H9 (cell line): Measurements from ENCODE around the gene SEH1L. TPM values are rescaled to one million over a fixed set of nuclear protein-coding genes. Genes with fewer than 3 reads are reported as not detected.

Experiments used
- DNase-seq: peaks from one replicate; pipeline ENCODE4 v3.0.0-alpha.2; 2017
- H2AFZ ChIP-seq: one replicate; pipeline ENCODE4 v1.6.1; 2013; ENCODE audit warnings: mild to moderate bottlenecking, low read length, control low read depth, moderate library complexity
- H2AK5ac ChIP-seq: 2 replicates; pipeline ENCODE4 v1.6.1; 2013; ENCODE audit warnings: low read length, control low read depth, mixed read lengths; ENCODE audit not compliant: insufficient read length
- H2BK120ac ChIP-seq: one replicate; pipeline ENCODE4 v1.6.1; 2013; ENCODE audit warnings: low read depth, mild to moderate bottlenecking, low read length, control low read depth, inconsistent platforms; ENCODE audit not compliant: poor library complexity, severe bottlenecking
- H2BK12ac ChIP-seq: 2 replicates; pipeline ENCODE4 v1.6.1; 2013; ENCODE audit warnings: low read length, control low read depth, mixed read lengths, low read depth; ENCODE audit not compliant: insufficient read length
- H2BK15ac ChIP-seq: 2 replicates; pipeline ENCODE4 v1.6.1; 2013; ENCODE audit warnings: low read depth, low read length, control low read depth
- H2BK20ac ChIP-seq: one replicate; pipeline ENCODE4 v1.6.1; 2013; ENCODE audit warnings: low read depth, mild to moderate bottlenecking, low read length, control low read depth, inconsistent platforms; ENCODE audit not compliant: poor library complexity, severe bottlenecking
- H2BK5ac ChIP-seq: 2 replicates; pipeline ENCODE4 v1.6.1; 2013; ENCODE audit warnings: low read length, control low read depth, mixed read lengths; ENCODE audit not compliant: insufficient read length
- H3K14ac ChIP-seq: 2 replicates; pipeline ENCODE4 v1.6.1; 2013; ENCODE audit warnings: low read length, control low read depth; ENCODE audit not compliant: insufficient read depth
- H3K18ac ChIP-seq: 2 replicates; pipeline ENCODE4 v1.6.1; 2013; ENCODE audit warnings: low read depth, mild to moderate bottlenecking, mixed read lengths, low read length, control low read depth; ENCODE audit not compliant: insufficient read length
- H3K23ac ChIP-seq: 2 replicates; pipeline ENCODE4 v1.6.1; 2013; ENCODE audit warnings: low read length, control low read depth, mixed read lengths, low read depth; ENCODE audit not compliant: insufficient read length
- H3K23me2 ChIP-seq: 2 replicates; pipeline ENCODE4 v1.6.1; 2013; ENCODE audit warnings: low read depth, mild to moderate bottlenecking, mixed read lengths, low read length, control low read depth; ENCODE audit not compliant: insufficient read length, poor library complexity, severe bottlenecking
- H3K27ac ChIP-seq: 2 replicates; pipeline ENCODE4 v1.5.1; 2013; ENCODE audit warnings: low read length, control low read depth, mixed read lengths, low read depth; ENCODE audit not compliant: insufficient read length
- H3K27me3 ChIP-seq: 2 replicates; pipeline ENCODE4 v1.6.1; 2013; ENCODE audit warnings: low read length, control low read depth, inconsistent platforms; ENCODE audit not compliant: insufficient read depth
- H3K4ac ChIP-seq: 2 replicates; pipeline ENCODE4 v1.6.1; 2013; ENCODE audit warnings: low read depth, mild to moderate bottlenecking, control low read depth, inconsistent platforms, low read length, moderate library complexity
- H3K4me1 ChIP-seq: 2 replicates; pipeline ENCODE4 v1.6.1; 2013; ENCODE audit warnings: low read length, control low read depth, inconsistent platforms; ENCODE audit not compliant: insufficient read depth
- H3K4me2 ChIP-seq: 2 replicates; pipeline ENCODE4 v1.6.1; 2013; ENCODE audit warnings: low read length, control low read depth, mixed read lengths; ENCODE audit not compliant: insufficient read length, insufficient read depth
- H3K56ac ChIP-seq: 2 replicates; pipeline ENCODE4 v1.6.1; 2013; ENCODE audit warnings: low read depth, mild to moderate bottlenecking, mixed read lengths, low read length, control low read depth; ENCODE audit not compliant: insufficient read length
- H3K79me1 ChIP-seq: 2 replicates; pipeline ENCODE4 v1.6.1; 2013; ENCODE audit warnings: low read depth, mild to moderate bottlenecking, moderate library complexity, low read length, control low read depth, inconsistent platforms; ENCODE audit not compliant: insufficient read depth, poor library complexity, severe bottlenecking
- H3K79me2 ChIP-seq: 2 replicates; pipeline ENCODE4 v1.6.1; 2013; ENCODE audit warnings: low read length, control low read depth, inconsistent platforms; ENCODE audit not compliant: insufficient read depth
- H3K9ac ChIP-seq: 2 replicates; pipeline ENCODE4 v1.6.1; 2013; ENCODE audit warnings: low read length, control low read depth, mixed read lengths; ENCODE audit not compliant: insufficient read length; ENCODE audit errors: extremely low read depth
- H3K9me3 ChIP-seq: one replicate; pipeline ENCODE4 v1.6.1; 2013; ENCODE audit warnings: low read depth, low read length, inconsistent platforms; ENCODE audit not compliant: control insufficient read depth
- H3T11ph ChIP-seq: one replicate; pipeline ENCODE4 v1.6.1; 2013; ENCODE audit warnings: mild to moderate bottlenecking, low read length, control low read depth, inconsistent platforms
- H4K20me1 ChIP-seq: one replicate; pipeline ENCODE4 v1.6.1; 2013; ENCODE audit not compliant: control insufficient read depth, insufficient read length, insufficient read depth
- H4K5ac ChIP-seq: 2 replicates; pipeline ENCODE4 v1.6.1; 2013; ENCODE audit warnings: low read depth, mild to moderate bottlenecking, mixed read lengths, low read length, control low read depth; ENCODE audit not compliant: insufficient read length
- H4K8ac ChIP-seq: replicated peaks from 2 replicates; pipeline ENCODE4 v1.6.1; 2013; ENCODE audit warnings: low read length, control low read depth, mixed read lengths, low read depth; ENCODE audit not compliant: insufficient read length
- H4K91ac ChIP-seq: 2 replicates; pipeline ENCODE4 v1.6.1; 2013; ENCODE audit warnings: low read depth, mild to moderate bottlenecking, moderate library complexity, mixed read lengths, low read length, control low read depth; ENCODE audit not compliant: insufficient read length
- H3K27ac Mint-ChIP-seq, 3 experiments: 2 replicates in 2 of 3; 3 replicates in 1 of 3; pipeline ENCODE4 v1.8.0; 2020 to 2021; ENCODE audit warnings: mixed read lengths in 3 of 3, mild to moderate bottlenecking in 1 of 3, moderate library complexity in 1 of 3
- H3K27me3 Mint-ChIP-seq: 2 replicates; pipeline ENCODE4 v1.8.0; 2021; ENCODE audit warnings: low read depth, mild to moderate bottlenecking, moderate library complexity, mixed read lengths
- H3K36me3 Mint-ChIP-seq, 3 experiments: 2 replicates in 2 of 3; 3 replicates in 1 of 3; pipeline ENCODE4 v1.8.0; 2020 to 2021; ENCODE audit warnings: low read depth in 3 of 3, mixed read lengths in 3 of 3; ENCODE audit not compliant: insufficient read depth in 1 of 3
- H3K4me1 Mint-ChIP-seq, 2 experiments: 2 replicates each; pipeline ENCODE4 v1.8.0; 2020; ENCODE audit warnings: mixed read lengths in 2 of 2
- H3K4me3 Mint-ChIP-seq, 2 experiments: 2 replicates in 1 of 2; 3 replicates in 1 of 2; pipeline ENCODE4 v1.8.0; 2020 to 2021; ENCODE audit warnings: mild to moderate bottlenecking in 2 of 2, mixed read lengths in 2 of 2, moderate library complexity in 1 of 2
- H3K9me3 Mint-ChIP-seq, 2 experiments: 2 replicates in 1 of 2; 3 replicates in 1 of 2; pipeline ENCODE4 v1.8.0; 2020; ENCODE audit warnings: mild to moderate bottlenecking in 2 of 2, mixed read lengths in 2 of 2, moderate library complexity in 1 of 2
- CTCF ChIP-seq: fragments of 200-600 bp; sonication (generic); conservative IDR thresholded peaks from 3 replicates; pipeline ENCODE4 v1.8.0; 2021; ENCODE audit warnings: antibody characterized with exemption, mild to moderate bottlenecking
- WGBS: extraction: QIAGEN DNeasy Blood & Tissue Kit; methylation state at CpG from one replicate; pipeline ENCODE4 v1.1.7; 2013; ENCODE audit warnings: missing lambda C conversion rate, low lambda C conversion rate, mixed read lengths; ENCODE audit not compliant: insufficient read length; ENCODE audit errors: extremely low coverage; 5-methylcytosine and 5-hydroxymethylcytosine counted together
- total RNA-seq: library from RNA; stranded (reverse); gene quantifications from 2 replicates; pipeline ENCODE4 v1.2.1, GENCODE V29; 2021

SEH1L gene
- total RNA-seq, 1 experiment from 2014 or later, result 97.2 TPM

GRCh38 chr18:13014818-13015217, 67.0 kb downstream of the SEH1L start:
- Histone ChIP-seq H4K20me1 (no peaks in the 10 kb centered on the region), H3K4ac (no peak overlapping the region), H4K91ac (no peak overlapping the region), H4K8ac (no peak overlapping the region), H2BK12ac (no peak overlapping the region), H3K14ac (no peak overlapping the region), H3K9me3 (no peaks in the 10 kb centered on the region), H3K56ac (no peak overlapping the region), H3K4me1 (no peaks in the 10 kb centered on the region), H3K23me2 (no peaks in the 10 kb centered on the region), H2BK15ac (no peak overlapping the region), H3K27ac (no peak overlapping the region), H2AFZ (no peak overlapping the region), H3T11ph (no peak overlapping the region), H2BK20ac (no peak overlapping the region), H4K5ac (no peak overlapping the region), H3K4me2 (no peak overlapping the region), H3K23ac (no peak overlapping the region), H2BK120ac (no peak overlapping the region), H2BK5ac (no peak overlapping the region), H3K27me3 (no peaks in the 10 kb centered on the region), H3K79me2 (no peaks in the 10 kb centered on the region), H3K18ac (no peak overlapping the region), H2AK5ac (no peak overlapping the region), H3K79me1 (no peaks in the 10 kb centered on the region), H3K9ac (no peak overlapping the region)
- Mint-ChIP-seq H3K4me1 (no peaks in the 10 kb centered on the region), H3K27ac (no peak overlapping the region; a peak in 1 of 7 replicates), H3K36me3 (peaks cover 22 to 74% (median 59%) of the 10 kb centered on the region in 3 experiments; a peak in 6 of 7 replicates), H3K27me3 (no peaks in the 10 kb centered on the region), H3K9me3 (no peaks in the 10 kb centered on the region), H3K4me3 (no peak overlapping the region)
- WGBS, result no CpG with 5 or more reads among the region's 4 CpGs
- TF ChIP-seq CTCF, result no peak
- DNase-seq, result no peak
